NCI-H2081 treated with DMSO at 0.1 percent for 48 hours (cell line): ENCODE results near the gene CTBP2.
"Not testable (repeated sequence)": the region's sequence is repeated elsewhere in the genome, so short reads cannot be mapped to it uniquely, and the experiment has no call there.

Experiments
- DNase-seq: peaks from one replicate; lab custom pipeline; 2025; lab: John Stamatoyannopoulos, UW

The CTBP2 gene

DNA sequence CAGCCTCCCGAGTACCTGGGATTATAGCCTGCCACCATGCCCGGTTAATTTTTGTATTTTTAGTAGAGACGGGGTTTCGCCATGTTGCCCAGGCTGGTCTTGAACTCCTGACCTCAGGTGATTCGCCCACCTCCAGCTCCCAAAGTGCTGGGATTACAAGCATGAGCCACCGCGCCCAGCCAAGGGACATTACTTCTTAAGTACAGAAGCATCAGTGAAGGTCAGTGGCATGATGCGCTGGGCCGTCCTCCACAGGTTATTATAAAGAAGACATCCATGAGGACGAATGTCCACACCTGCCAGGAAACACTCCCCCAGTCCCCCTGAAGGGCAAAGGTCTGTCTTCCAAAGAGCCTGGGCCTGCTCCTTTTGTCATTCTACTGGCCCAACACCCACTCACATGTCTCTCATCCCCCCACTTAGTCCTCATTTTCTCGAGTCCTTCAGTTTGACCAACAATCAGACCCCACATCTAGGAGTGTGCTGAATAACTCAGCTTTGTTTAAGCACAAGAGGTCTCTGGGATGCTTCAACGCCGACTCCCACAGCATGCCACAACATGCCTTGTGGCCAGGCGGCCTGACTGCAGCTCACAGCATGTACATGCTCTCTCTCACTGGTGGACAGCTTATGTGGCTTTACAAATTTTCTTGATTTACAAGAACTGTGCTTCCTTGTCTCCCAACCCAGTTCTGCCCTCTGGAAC, 73.0 kb downstream of the CTBP2 start:
- no peak for DNase-seq

DNA sequence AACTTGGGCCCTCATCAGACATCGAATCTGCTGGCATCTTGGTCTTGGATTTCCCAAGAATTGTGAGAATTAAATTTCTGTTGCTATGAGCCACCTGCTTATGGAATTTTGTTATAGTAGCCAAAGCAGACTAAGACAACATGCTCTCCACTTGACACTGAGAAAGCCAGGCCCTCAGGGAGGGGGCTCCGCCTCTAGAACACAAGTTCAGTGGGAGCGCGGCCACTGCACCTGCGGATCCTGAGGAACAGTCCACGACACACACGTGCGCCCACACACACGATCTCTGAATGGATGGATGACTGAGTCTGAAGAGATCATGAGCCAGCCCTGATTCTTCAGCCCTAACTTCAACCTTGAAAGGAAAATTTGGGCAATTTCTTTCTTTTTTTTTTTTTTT, 73.7 kb downstream of the CTBP2 start:
- DNase-seq: no peak

DNA sequence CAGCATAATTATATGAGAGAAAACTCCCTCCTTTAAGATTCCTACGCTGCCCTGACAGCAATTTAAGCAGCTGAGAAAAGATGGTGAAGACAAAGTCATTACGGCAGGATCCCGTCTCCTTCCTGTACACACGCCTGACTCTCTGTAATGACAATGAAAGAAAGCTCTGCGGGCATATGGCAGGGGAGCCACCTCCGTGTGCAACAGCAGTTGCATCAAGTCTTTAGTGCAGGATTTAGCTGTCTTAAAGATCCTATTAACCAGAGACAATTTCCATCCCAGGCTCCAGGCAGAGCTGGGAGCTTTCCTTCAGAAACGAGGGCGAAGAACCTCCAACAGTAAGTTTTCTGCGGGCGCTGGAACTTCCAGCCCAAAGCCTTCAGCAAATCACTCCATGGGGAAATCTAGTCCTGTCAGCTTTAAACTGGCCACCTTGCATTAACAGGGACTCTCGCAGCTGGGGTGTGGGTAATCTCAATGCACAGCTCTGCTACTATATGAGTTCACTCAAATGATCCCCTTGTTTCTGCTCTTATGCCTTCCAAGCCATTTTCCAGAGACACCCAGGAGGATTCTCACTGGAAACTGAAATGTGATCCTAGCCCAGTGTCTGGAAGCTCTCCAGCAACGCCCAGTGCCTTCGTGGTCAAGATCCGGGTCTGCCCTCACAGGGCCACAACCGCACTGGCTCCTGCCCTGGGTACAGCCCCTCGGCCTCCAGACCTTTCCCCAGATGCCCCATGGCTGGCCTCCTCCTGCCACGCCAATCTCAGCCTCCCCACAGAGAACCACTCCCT, 74.9 kb downstream of the CTBP2 start:
- no peak for DNase-seq

GRCh38 chr10:125084614-125085257, 75.6 kb downstream of the CTBP2 start:
- no peak for DNase-seq

GRCh38 chr10:125084191-125084613, 76.2 kb downstream of the CTBP2 start:
- no peak for DNase-seq

GRCh38 chr10:125083576-125083920, 76.8 kb downstream of the CTBP2 start:
- DNase-seq: no peak

DNA sequence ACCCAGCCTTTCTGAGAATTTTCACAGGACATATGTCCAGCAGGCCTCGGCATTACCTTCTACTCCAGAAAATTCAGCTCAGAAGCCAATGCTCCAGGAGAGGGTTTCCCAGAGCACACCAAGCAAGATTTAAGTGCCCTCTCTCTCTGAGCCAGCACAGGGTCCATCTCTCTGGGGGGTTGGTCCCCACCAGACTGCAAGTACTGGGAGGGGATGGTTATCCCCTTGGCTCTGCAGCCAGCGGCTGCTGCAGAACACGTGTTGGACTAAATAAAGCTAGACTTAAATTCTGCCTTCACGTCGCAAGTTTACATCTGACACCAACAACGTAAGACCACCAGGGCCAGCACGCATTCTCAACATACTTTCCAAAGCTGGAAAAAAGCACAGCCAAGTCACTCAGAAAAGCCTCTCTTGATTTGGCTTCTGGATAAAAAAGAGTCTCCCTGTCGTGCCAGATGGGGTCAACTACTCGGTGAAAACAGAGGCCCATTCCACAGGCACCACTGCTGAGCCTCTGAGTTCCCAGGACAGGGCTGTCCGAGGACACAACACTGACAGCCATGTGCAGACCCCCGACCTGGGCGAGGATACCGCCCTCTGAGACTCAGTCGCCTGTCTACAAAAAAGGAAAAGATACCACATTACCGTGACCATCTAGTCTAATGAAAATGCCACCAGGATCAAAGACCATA, 77.3 kb downstream of the CTBP2 start:
- DNase-seq: no peak

GRCh38 chr10:125082471-125082870, 77.9 kb downstream of the CTBP2 start:
- DNase-seq: not testable (repeated sequence)

DNA sequence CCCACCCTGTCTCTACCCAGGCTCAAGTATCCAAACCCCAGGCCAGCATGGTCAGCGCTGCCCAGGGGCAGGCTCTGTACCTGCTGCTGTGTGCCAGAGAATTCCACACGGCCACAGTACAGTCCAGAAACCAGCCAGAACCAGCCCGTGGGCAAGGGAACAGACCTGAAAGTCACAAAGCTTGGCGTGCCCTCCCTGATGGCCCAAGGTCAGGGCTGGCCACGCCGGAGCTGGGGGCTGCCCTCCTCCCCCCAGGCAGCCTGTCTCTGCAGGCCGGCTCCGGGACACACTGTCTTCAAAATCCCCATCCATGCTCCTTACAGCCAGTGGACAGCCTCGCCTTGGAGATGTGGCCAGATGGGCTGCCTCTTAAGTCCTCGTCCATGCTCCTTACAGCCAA, 78.4 kb downstream of the CTBP2 start:
- DNase-seq: no peak

GRCh38 chr10:125080984-125081383, 79.4 kb downstream of the CTBP2 start:
- DNase-seq: no peak

DNA sequence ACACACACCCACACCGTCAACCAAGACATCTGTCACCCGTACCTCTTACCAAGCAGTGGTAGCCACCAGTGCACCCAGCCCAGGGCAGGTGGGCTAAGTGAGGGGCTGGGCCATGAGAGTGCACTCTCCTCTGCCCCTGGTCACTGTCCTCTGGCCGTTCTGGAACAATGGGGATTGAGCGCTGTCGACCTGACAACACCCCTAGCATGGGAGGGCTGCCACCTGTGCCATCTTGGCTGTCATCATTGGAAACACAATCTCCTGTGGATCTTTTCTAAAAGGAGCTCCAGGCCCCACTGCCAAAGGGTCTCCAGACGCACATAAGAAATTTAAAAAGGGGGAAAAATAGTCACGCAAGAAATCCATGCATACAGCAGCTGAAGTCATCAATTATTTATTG, 80.1 kb downstream of the CTBP2 start:
- DNase-seq: no peak

- no peak for DNase-seq
These were observed 81.2 kb downstream of the CTBP2 start for GRCh38 chr10:125079091-125079600.

- no peak for DNase-seq
These were observed 83.3 kb downstream of the CTBP2 start for GRCh38 chr10:125076891-125077541.

DNA sequence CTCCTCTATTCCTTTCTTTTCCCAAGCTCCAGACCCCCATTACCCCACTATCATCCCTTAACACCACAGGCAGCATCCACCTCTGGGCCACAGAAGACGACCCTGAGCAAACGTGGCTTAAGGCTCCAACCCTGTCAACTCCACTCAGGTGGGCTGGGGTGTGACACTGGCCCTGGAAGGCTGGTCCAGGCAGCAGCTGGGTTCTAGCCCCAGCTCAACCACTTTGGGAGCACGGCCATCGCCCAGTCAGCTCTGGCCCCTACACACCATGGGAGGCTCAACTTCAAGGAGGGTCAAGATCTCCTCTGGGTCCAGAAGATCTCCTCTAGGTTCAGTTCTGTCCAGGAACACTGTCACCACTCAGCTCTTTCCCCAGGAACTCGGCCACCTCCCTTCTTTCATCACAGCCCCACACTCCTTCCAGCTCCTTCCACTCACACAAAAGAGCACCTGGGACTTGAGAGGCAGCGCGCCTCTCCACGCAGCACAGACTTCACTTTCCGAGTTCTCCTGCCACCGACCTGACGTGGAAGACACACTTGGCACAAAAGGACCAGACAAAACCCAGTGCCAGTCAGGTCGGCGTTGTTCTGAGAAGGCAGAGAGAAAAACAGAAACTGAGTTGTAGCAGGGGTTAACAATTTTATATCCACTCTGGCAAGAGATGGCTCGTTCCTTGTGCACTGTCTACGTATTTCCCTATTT, 84.1 kb downstream of the CTBP2 start:
- no peak for DNase-seq

DNA sequence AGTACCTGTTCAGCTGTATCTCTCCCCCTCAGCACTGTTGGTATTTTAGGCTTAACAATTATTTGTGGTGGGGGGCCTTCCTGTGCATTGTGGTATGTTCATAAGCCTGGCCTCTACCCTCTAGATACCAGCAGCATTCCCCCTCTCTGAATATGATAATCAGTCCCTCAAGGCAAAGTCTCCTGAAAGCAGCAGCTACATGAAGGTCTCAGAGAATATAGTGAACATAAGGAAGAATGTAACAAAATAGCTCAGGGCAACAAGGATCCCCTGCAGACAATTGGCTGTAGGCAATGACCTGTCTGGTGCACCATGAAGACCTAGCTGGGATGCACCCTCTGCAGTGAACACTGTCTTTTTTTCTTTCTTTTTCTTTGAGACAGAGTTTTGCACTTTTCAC, 86.4 kb downstream of the CTBP2 start:
- DNase-seq: no peak

- no peak for DNase-seq
These were observed 87.6 kb downstream of the CTBP2 start for GRCh38 chr10:125072794-125073193.

- no peak for DNase-seq
These were observed 89.4 kb downstream of the CTBP2 start for GRCh38 chr10:125071008-125071407.

DNA sequence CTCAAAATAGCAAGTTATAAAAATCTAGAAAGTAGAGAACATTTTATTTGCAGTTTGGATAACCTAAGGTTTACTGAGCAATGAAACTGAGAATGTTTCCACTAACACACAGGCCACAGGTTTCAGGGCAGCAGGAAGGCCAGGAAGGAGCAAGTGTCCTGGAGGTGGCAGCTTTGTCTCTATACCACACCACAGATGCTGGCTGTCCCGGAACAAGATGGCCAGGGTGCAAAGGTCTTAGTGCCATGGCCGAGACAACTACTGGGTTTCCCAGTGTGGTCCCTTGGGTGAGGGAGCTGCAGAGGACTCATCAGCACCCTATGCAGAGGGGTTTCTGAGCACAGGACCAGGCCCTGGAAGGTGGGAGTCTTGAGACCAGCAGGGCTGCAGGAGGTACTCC, 92.0 kb downstream of the CTBP2 start:
- DNase-seq: no peak

GRCh38 chr10:125067764-125068163, 92.6 kb downstream of the CTBP2 start:
- DNase-seq: no peak

DNA sequence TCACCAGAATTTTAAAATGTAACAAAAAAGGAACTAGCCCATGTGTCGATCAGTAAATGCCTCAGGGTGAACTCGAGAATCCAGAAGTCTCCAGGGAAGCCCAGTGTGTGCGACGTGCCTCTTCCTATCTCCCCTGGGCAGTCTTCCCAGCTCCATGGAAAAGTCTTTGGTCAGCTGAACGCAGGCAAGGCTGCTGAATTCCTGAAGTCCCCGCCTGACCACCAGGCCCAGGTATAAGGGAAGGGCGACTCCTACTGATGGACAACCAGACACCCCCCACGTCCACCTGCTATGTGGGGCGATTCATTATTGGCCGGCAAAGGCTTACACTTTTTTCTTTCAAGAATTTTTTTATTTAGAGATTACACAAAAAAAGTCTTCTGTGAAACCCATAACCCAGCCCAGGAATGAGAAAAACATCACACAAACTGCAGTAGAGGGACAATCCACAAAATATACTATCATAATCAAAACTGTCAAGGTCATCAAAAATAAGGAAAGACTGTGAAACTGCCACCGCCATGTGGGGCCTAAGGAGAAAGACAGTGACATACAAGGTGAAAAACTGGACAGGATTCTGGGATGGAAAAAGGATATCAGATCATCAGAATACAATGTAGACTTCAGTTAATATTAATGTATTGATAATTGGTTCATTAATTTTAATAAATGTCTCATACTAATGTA, 93.5 kb downstream of the CTBP2 start:
- no peak for DNase-seq
